22Rv1 (cell line): ENCODE measurements around the gene IL17A.

Experiments used
- H3K27ac ChIP-seq: fragments of 450-650 bp; 2 replicates; pipeline ENCODE4 v1.5.1; 2017
- CTCF ChIP-seq: fragments of 450-650 bp; IDR thresholded peaks from 2 replicates; pipeline ENCODE4 v1.5.1; 2017; ENCODE audit warnings: mild to moderate bottlenecking
- ZFX ChIP-seq: fragments of 450-650 bp; IDR thresholded peaks from 2 replicates; pipeline ENCODE4 v1.6.1; 2017; ENCODE audit warnings: antibody characterized with exemption, borderline replicate concordance

IL17A gene

GRCh38 chr6:52216932-52217575 is 30.9 kb downstream of the IL17A start:
- H3K27ac ChIP-seq, result no peak overlapping the region
- TF ChIP-seq ZFX (no peak), CTCF (no peak)

- TF ChIP-seq ZFX (no peak), CTCF (no peak)
- H3K27ac ChIP-seq, result no peak overlapping the region
Measured at GRCh38 chr6:52217761-52218160, 31.6 kb downstream of the IL17A start.

GRCh38 chr6:52221302-52221701 is 35.1 kb downstream of the IL17A start:
- no peak overlapping the region for H3K27ac ChIP-seq
- TF ChIP-seq ZFX (no peak), CTCF (no peak)

GRCh38 chr6:52227495-52227894 is 41.3 kb downstream of the IL17A start:
- TF ChIP-seq ZFX (no peak), CTCF (no peak)
- no peak overlapping the region for H3K27ac ChIP-seq

- TF ChIP-seq ZFX (no peak), CTCF (no peak)
- no peak overlapping the region for H3K27ac ChIP-seq
Measured at GRCh38 chr6:52230685-52231084, 44.5 kb downstream of the IL17A start.

GRCh38 chr6:52231406-52232127 is 45.4 kb downstream of the IL17A start:
- H3K27ac ChIP-seq, result no peak overlapping the region
- TF ChIP-seq CTCF (no peak), ZFX (no peak)

GRCh38 chr6:52233005-52233404 is 46.8 kb downstream of the IL17A start:
- no peak overlapping the region for H3K27ac ChIP-seq
- TF ChIP-seq CTCF, result no peak
- TF ChIP-seq ZFX, result no peak
